DMS114 treated with DMSO at 0.1 percent for 48 hours (cell line): ENCODE measurements around the gene FOXP1.

Source experiments
- DNase-seq: peaks from one replicate; lab custom pipeline; 2025; ENCODE audit not compliant: unreplicated experiment; lab: John Stamatoyannopoulos, UW

Gene FOXP1

DNA sequence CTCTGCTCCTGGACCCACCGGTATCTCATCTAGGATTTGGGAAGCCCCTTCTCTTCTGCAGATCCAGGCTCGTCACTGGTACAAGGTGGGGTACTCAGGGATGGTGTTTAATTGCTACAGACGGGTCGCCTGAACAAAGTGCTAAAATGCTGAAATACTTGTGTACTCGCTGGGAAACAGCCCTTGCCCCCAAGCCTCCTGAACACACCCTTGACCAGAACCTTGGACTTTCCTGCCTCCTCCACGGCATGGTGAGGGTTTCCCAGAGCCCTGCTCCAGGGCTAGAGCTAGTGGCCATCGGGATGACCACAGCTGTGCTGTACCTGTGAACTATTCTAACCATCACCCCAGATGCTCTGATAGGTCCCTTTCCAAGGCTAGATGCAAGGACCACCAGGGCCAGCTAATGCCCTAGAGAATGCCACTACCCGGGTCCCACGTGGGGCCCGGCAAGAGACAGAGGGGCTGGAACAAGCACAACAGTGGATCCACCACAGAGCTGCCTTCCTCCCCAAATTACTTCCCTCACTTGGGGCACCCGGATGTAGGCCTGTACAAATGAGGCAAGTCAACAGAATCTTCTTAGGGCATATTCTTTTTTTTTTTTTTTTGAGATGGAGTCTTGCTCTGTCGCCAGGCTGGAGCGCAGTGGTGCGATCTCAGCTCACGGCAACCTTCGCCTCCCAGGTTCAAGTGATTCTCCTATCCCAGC lies 267.3 kb downstream of the FOXP1 start:
- no peak for DNase-seq

GRCh38 chr3:71315431-71315830 lies 268.1 kb downstream of the FOXP1 start:
- no peak for DNase-seq

- no peak for DNase-seq
Measured at GRCh38 chr3:71313844-71314243, 269.7 kb downstream of the FOXP1 start.

DNA sequence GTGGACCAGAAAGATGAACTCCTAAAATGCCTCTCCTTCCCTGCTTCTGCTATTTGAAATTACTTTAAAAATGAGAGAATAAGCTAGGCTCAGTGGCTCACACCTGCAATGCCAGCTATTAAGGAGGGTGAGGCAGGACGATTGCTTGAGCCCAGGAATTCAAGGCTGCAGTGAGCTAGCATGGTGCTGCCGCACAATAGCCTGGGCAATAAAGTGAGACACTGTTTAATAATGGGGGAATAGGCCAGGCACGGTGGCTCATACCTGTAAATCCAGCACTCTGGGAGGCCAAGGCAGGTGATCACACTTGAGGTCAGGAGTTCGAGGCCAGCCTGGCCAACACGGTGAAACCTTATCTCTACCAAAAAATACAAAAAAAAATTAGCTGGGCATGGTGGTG lies 271.1 kb downstream of the FOXP1 start:
- DNase-seq = no peak

DNA sequence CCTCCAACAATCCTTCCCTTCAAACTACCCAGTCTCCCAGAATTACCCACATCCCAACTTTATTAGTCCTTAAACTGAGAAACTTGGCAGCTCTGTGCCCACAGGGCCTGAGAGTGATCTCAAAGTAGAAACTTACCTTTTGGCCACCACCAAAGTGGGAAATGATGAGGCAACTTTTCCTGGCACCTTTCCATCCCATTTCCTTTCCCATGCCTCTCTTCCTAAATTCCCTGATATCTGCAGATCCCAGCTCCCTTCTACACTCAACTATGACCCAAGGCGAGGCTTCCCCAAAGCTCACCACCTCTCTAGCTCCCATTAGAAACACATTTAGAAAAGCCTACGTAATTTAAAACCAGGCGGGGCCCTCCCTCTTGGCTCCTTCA lies 271.9 kb downstream of the FOXP1 start:
- DNase-seq = no peak

- DNase-seq = no peak
Measured at GRCh38 chr3:71310980-71311660, 272.4 kb downstream of the FOXP1 start.

- DNase-seq = no peak
Measured at GRCh38 chr3:71310359-71310979, 273.1 kb downstream of the FOXP1 start.

- no peak for DNase-seq
Measured at GRCh38 chr3:71309886-71310285, 273.6 kb downstream of the FOXP1 start.

GRCh38 chr3:71309342-71309741 lies 274.2 kb downstream of the FOXP1 start:
- no peak for DNase-seq

DNA sequence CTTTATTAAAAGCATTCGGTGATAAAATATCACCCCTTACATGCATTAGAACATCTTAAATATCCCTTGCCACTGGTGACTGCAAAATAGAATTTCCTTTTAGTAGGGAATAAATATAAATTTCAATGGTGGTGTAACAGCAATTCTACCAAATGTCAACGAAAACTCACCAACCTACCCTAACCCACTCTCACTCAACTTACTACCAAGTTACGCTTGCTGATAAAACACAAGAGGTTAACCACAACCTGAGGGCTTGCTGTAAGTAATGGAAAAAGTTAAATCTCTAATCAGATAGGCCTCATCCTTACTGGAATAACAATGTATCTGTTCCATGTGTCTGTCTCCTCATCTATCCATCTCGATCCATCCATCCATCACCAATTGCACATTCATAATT lies 274.7 kb downstream of the FOXP1 start:
- no peak for DNase-seq

GRCh38 chr3:71307991-71308697 lies 275.4 kb downstream of the FOXP1 start:
- DNase-seq = no peak

GRCh38 chr3:71305231-71306206 lies 278.0 kb downstream of the FOXP1 start:
- no peak for DNase-seq

DNA sequence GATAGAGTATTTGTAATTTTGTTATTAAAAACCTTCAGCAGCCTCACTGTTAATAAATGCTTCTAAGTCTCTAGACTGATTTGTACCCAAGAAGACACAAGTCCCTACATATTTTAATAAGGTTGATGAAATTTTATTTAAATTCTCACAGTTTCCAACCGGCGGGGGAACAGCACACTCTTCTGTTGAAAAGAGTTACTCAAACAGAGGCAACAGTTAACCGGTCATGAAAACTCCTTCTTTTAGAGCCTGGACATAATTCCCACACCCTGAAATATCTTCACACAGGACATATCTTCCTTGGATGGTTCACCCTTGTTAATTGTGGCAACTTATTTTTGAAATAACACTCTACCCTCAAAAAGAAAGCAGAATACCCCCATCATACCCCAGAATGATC lies 278.8 kb downstream of the FOXP1 start:
- DNase-seq = no peak

- DNase-seq = no peak
Measured at GRCh38 chr3:71304247-71304646, 279.3 kb downstream of the FOXP1 start.

DNA sequence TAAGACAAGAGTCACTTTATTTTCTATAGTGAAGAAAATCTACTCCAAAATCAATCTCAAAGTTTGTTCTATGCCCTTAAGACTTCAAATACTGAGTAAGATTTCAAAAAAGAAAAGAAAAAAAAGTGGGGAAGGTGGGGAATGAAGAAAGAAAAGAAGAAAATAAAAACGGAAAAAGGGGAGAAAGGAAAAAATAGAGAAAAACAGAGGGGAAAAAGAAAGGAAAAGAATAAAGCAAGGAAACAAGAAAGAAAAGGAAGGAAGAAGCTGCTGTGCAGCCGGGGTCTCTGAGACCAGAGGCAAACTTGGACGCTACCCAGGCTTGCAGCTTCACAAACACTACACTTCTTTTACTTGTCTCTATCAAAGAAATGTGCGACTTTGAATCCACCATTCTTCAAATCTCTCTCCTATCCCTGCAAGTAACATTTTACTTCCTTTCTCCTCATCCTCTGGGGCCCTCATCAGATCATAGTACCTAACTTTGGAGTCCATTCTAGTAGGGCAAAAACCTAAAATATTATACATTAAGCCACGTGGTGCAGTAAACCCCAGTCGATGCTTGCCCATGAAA lies 279.8 kb downstream of the FOXP1 start:
- DNase-seq = no peak

DNA sequence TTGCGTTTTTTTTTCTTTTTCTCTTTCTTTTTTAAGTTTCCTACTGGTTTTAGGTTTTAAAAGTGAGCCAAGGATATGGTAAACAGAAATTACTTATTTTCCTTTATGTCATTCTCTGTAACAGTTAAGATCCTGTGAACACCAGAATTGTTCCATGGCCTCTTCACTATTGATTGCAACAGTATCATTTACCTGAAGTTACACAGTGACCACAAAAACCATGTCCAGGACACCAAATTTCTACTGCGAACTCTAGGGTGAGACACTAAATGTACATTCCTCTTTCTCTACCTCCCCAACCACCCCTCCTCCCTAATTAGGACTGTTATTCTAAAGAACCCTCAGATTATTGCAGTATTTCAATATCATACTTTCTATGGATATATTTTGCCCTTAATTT lies 280.9 kb downstream of the FOXP1 start:
- DNase-seq = no peak

GRCh38 chr3:71300951-71301393 lies 282.6 kb downstream of the FOXP1 start:
- no peak for DNase-seq

DNA sequence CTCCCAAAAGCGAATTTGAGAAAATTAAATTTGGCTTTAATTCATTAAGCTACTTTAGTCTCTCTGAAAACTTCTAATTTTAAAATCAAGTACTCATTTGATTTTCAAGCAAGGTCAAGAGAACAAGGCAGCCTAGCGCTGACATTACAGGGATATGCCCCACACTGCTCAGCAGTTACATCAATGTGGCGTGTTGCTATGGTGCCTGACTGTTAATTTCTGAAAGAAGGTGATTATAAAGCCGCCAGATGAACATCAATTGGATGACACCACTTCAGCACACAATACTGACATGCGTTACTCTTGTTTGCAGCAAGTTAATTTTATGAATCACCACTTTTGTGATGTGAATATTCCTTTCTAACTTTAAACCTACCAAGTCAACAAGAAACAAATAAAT lies 284.4 kb downstream of the FOXP1 start:
- no peak for DNase-seq

DNA sequence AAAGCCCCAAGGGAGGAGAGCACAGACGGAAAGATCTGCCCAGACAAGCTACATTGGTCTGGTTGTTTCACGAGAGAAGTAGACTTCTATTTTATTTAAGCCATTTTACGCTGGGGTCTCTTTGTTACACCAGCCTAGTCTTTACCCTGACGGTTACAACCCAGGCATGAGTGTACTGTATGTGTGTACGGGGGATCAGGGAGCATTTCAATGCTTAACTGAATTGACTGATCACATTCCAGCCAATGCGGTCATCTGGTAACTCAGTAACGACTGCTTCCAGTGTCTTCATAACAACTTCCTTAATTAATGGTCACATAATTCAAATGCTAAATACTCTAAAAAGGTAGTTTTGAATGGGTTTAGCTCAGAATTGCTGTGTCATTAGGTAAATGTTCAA lies 288.6 kb downstream of the FOXP1 start:
- DNase-seq = no peak

DNA sequence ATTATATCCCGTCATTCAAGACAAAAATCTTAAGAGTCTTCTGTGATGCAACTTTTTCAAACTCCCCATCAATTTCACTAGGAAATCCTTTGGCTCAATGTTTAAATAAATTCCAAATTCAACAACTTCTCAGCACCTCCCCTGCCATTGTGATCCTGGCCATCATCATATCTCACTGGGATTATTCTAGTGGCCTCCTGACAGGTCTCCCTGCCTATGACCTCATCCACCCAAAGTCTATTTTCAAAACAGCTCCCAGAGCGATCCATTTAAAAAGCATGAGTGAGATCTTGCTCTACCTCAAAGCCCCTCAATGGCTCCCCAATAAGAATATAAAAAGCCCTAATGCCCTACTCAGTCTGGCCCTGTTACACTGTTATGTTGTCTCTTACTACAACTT lies 293.2 kb downstream of the FOXP1 start:
- no peak for DNase-seq
